GM12878 (cell line): ENCODE results near the gene ARID4B. TPM values are rescaled to one million over a fixed set of nuclear protein-coding genes. Genes with fewer than 3 reads are reported as not detected.
A peak's percentile ranks its signal among the peaks of the same experiment; 100 is the strongest.

ENCODE experiments used
- ATAC-seq: fragments of 200-7000 bp; cut with Tn5 transposase; 3 replicates; pipeline ENCODE4 v1.9.1; 2020; ENCODE audit warnings: mild to moderate bottlenecking, moderate library complexity
- BruUV-seq: library from RNA; stranded (reverse); fragments of 400-500 nt; replicated peaks from 2 replicates; lab custom pipeline; 2021; lab: Mats Ljungman, UMichigan
- CTCF ChIA-PET: fragments of 300-600 bp; sonication (Branson Sonifier 250); formaldehyde crosslinking; extraction: SDS; loops from one replicate; lab custom pipeline; 2021; ENCODE audit warnings: inconsistent platforms; lab: Yijun Ruan, JAX
- POLR2A ChIA-PET: fragments of 350-600 bp; formaldehyde crosslinking; extraction: SDS; loops from one replicate; lab custom pipeline; 2021; ENCODE audit warnings: inconsistent platforms; lab: Charles Lee
- RAD21 ChIA-PET: fragments of 300-600 bp; sonication (Branson Sonifier 250); formaldehyde crosslinking; loops from one replicate; lab custom pipeline; 2023; ENCODE audit warnings: antibody characterized with exemption; ENCODE audit not compliant: unreplicated experiment; lab: Charles Lee
- SMC1A ChIA-PET: fragments of 300-600 bp; sonication (Branson Sonifier 250); formaldehyde crosslinking; loops from one replicate; lab custom pipeline; 2023; ENCODE audit not compliant: unreplicated experiment, uncharacterized antibody; lab: Charles Lee
- DNase-seq: peaks from one replicate; pipeline ENCODE4 v3.0.0-alpha.2; 2011; ENCODE audit warnings: low read depth, low spot score
- FAIRE-seq: peaks from 3 replicates; lab custom pipeline; 2011; peaks lifted over from hg19 to GRCh38; lab: Jason Lieb, UNC
- H2AFZ ChIP-seq: 2 replicates; pipeline ENCODE4 v1.6.0; 2011; ENCODE audit warnings: low read depth, low read length, control low read depth; ENCODE audit not compliant: control insufficient read depth
- H3K27ac ChIP-seq: 2 replicates; pipeline ENCODE4 v1.5.1; 2011; ENCODE audit warnings: control low read depth; ENCODE audit not compliant: control insufficient read depth, insufficient read depth
- H3K27me3 ChIP-seq, 2 experiments: replicated peaks in 1 of 2; 2 replicates each; pipeline versions ENCODE4 v1.6.0 to v1.6.1; 2011; ENCODE audit warnings: low read length in 1 of 2; ENCODE audit not compliant: control insufficient read depth in 2 of 2, insufficient read depth in 2 of 2
- H3K36me3 ChIP-seq, 2 experiments: 2 replicates each; pipeline ENCODE4 v1.5.1; 2011; ENCODE audit warnings: low read length in 1 of 2; ENCODE audit not compliant: control insufficient read depth in 2 of 2, insufficient read depth in 2 of 2
- H3K4me1 ChIP-seq: 2 replicates; pipeline ENCODE4 v1.6.1; 2011; ENCODE audit warnings: mild to moderate bottlenecking, low read length, moderate library complexity, mixed read lengths; ENCODE audit not compliant: control insufficient read depth, insufficient read depth
- H3K4me2 ChIP-seq: 2 replicates; pipeline ENCODE4 v1.6.0; 2011; ENCODE audit warnings: control low read depth; ENCODE audit not compliant: control insufficient read depth, insufficient read depth
- H3K4me3 ChIP-seq: fragments of 200-600 bp; sonication (generic); 2 replicates; pipeline ENCODE4 v1.5.1; 2016
- H3K79me2 ChIP-seq: 2 replicates; pipeline ENCODE4 v1.6.0; 2011; ENCODE audit warnings: low read length; ENCODE audit not compliant: control insufficient read depth, insufficient read depth
- H3K9ac ChIP-seq: 2 replicates; pipeline ENCODE4 v1.8.0; 2011; ENCODE audit warnings: low read length, control low read depth, mixed read lengths; ENCODE audit not compliant: control insufficient read depth, insufficient read depth
- H3K9me3 ChIP-seq: replicated peaks from 3 replicates; pipeline ENCODE4 v1.5.1; 2011; ENCODE audit warnings: mild to moderate bottlenecking, low read length; ENCODE audit not compliant: control insufficient read depth, insufficient read depth
- H4K20me1 ChIP-seq: 2 replicates; pipeline ENCODE4 v1.6.0; 2011; ENCODE audit not compliant: control insufficient read depth, insufficient read depth
- ATF3 ChIP-seq: IDR thresholded peaks from 2 replicates; pipeline ENCODE4 v1.6.1; 2011; ENCODE audit warnings: low read depth, mild to moderate bottlenecking, low read length, moderate library complexity, borderline replicate concordance; ENCODE audit errors: extremely low read depth
- BCL11A ChIP-seq: IDR thresholded peaks from 2 replicates; pipeline ENCODE4 v1.6.1; 2011; ENCODE audit warnings: low read depth, low read length
- DPF2 ChIP-seq: fragments of 450-650 bp; IDR thresholded peaks from 2 replicates; pipeline ENCODE4 v1.6.1; 2017; ENCODE audit warnings: mild to moderate bottlenecking
- ETV6 ChIP-seq, 2 experiments: fragments of 450-650 bp in 1 of 2; IDR thresholded peaks in 1 of 2; conservative IDR thresholded peaks in 1 of 2; 2 replicates each; pipeline ENCODE4 v1.6.1; 2014; ENCODE audit warnings: antibody characterized with exemption in 1 of 2, borderline replicate concordance in 1 of 2, low read depth in 1 of 2, mild to moderate bottlenecking in 1 of 2, moderate library complexity in 1 of 2
- EZH2 ChIP-seq: IDR thresholded peaks from 2 replicates; pipeline ENCODE4 v1.6.1; 2012; ENCODE audit warnings: low read depth, mild to moderate bottlenecking, control low read depth, inconsistent platforms, low read length, borderline replicate concordance; ENCODE audit not compliant: control insufficient read depth
- KAT2A ChIP-seq: conservative IDR thresholded peaks from 2 replicates; pipeline ENCODE4 v1.6.1; 2011; ENCODE audit warnings: low read depth, low read length; ENCODE audit not compliant: control insufficient read depth
- MTA2 ChIP-seq: fragments of 450-650 bp; IDR thresholded peaks from 2 replicates; pipeline ENCODE4 v1.6.1; 2016; ENCODE audit warnings: low read depth, mild to moderate bottlenecking, moderate library complexity
- MTA3 ChIP-seq: IDR thresholded peaks from 2 replicates; pipeline ENCODE4 v1.6.1; 2012; ENCODE audit warnings: low read length, inconsistent platforms, borderline replicate concordance
- PBX3 ChIP-seq: IDR thresholded peaks from 2 replicates; pipeline ENCODE4 v1.6.1; 2011; ENCODE audit warnings: mild to moderate bottlenecking, low read depth, low read length, moderate library complexity; ENCODE audit not compliant: insufficient replicate concordance
- RELA ChIP-seq: fragments of 450-650 bp; IDR thresholded peaks from 2 replicates; pipeline ENCODE4 v1.8.0; 2014; ENCODE audit warnings: borderline replicate concordance; ENCODE audit not compliant: partially characterized antibody
- STAT3 ChIP-seq: IDR thresholded peaks from 2 replicates; pipeline ENCODE4 v1.6.1; 2011; ENCODE audit warnings: low read depth, low read length, improper control_type of control experiment
- TAF1 ChIP-seq: IDR thresholded peaks from 2 replicates; pipeline ENCODE4 v1.6.1; 2011; ENCODE audit warnings: mild to moderate bottlenecking, low read depth, low read length, borderline replicate concordance
- WRNIP1 ChIP-seq: IDR thresholded peaks from 2 replicates; pipeline ENCODE4 v1.6.1; 2011; ENCODE audit warnings: low read depth, low read length, improper control_type of control experiment, borderline replicate concordance
- ZBED1 ChIP-seq: IDR thresholded peaks from 2 replicates; pipeline ENCODE4 v1.6.1; 2016; ENCODE audit warnings: borderline replicate concordance
- ZNF217 ChIP-seq: fragments of 450-650 bp; IDR thresholded peaks from 2 replicates; pipeline ENCODE4 v1.6.1; 2017; ENCODE audit warnings: antibody characterized with exemption, mild to moderate bottlenecking
- ZNF24 ChIP-seq: fragments of 450-650 bp; IDR thresholded peaks from 2 replicates; pipeline ENCODE4 v1.6.1; 2017; ENCODE audit warnings: antibody characterized with exemption, mild to moderate bottlenecking
- ZNF687 ChIP-seq: fragments of 450-650 bp; IDR thresholded peaks from 2 replicates; pipeline ENCODE4 v1.6.1; 2017; ENCODE audit warnings: mild to moderate bottlenecking, moderate library complexity
- WGBS: methylation state at CpG from one replicate; pipeline ENCODE4 v1.1.6; 2016; ENCODE audit warnings: low lambda C conversion rate; ENCODE audit not compliant: insufficient replicate concordance, insufficient coverage; ENCODE audit errors: missing lambda C conversion rate; 5-methylcytosine and 5-hydroxymethylcytosine counted together
- in situ Hi-C: fragments of 300-500 bp; cut with MboI; formaldehyde crosslinking; loops from 9 replicates; pipeline ENCODE4 v1.14.3; 2018; ENCODE audit warnings: mixed read lengths
- intact Hi-C: fragments of 100-400 bp; cut with micrococcal nuclease; formaldehyde crosslinking; loops from one replicate; pipeline ENCODE4 v1.14.2; 2022; ENCODE audit not compliant: unreplicated experiment
- polyA plus RNA-seq, 11 experiments: library from polyadenylated mRNA; depleted of rRNA in 4 of 11; unstranded in 6 of 11; stranded (reverse) in 5 of 11; fragments of >200 nt; fragmentation: Nextera tagmentation in 4 of 11; fragmentation: Illumina TruSeq in 1 of 11; extraction: Ambion mirVana in 4 of 11; extraction: Trizol in 1 of 11; gene quantifications; 1 replicate in 1 of 11; 2 replicates in 10 of 11; pipeline versions ENCODE4 v1.2.1 to v1.2.3, GENCODE V29; 2011 to 2016; ENCODE audit warnings: inconsistent platforms in 2 of 11, missing spikeins in 2 of 11, low read depth in 1 of 11
- total RNA-seq, 4 experiments: library from RNA; depleted of rRNA in 3 of 4; stranded (reverse); fragments of >200 nt in 3 of 4; fragmentation: Illumina TruSeq in 1 of 4; extraction: Trizol in 1 of 4; gene quantifications; 2 replicates each; pipeline versions ENCODE4 v1.2.1 to v1.2.3, GENCODE V29; 2013 to 2021

The ARID4B gene
- total and polyA plus RNA-seq, 10 of the 15 experiments (the other 5 are each of a cell fraction or from before 2014, with no cell fraction given), result 13.6 to 39.1 (median 28.0) TPM

GRCh38 chr1:235291599-235292091 is 36.3 kb downstream of the ARID4B start:
- H3K27ac ChIP-seq, result no peak overlapping the region

More at GRCh38 chr1:235291599-235292091, 36.3 kb downstream of the ARID4B start:
- Histone ChIP-seq H3K36me3 (peaks cover 0 to 3% of the 10 kb centered on the region in 2 experiments; a peak in 2 of 4 replicates), H3K4me3 (no peak overlapping the region), H3K79me2 (peaks cover 78% of the 10 kb centered on the region), H3K4me2 (no peak overlapping the region), H3K9me3 (peaks cover 3% of the 10 kb centered on the region; the same call in 1 of the 3 replicates), H3K9ac (no peak overlapping the region), H3K27me3 (no peaks in the 10 kb centered on the region), H4K20me1 (no peaks in the 10 kb centered on the region; the same call in 1 of the 2 replicates), H2AFZ (no peak overlapping the region), H3K4me1 (no peaks in the 10 kb centered on the region; the same call in 1 of the 2 replicates)
- intact Hi-C loops (no loop called here), in situ Hi-C loops (no loop called here)
- TF ChIP-seq DPF2 (no peak), MTA3 (no peak), ETV6 (conservative IDR thresholded peaks at IDR 0.05 in 1 of 2, IDR thresholded peaks at IDR 0.05 in 1 of 2; ENCODE audit: borderline replicate concordance in 1 of 2, low read depth in 1 of 2) (no peak), TAF1 (no peak), STAT3 (no peak), PBX3 (no peak), ZNF24 (no peak), KAT2A (no peak), ATF3 (no peak), ZNF687 (no peak), ZBED1 (no peak), WRNIP1 (no peak), MTA2 (no peak), EZH2 (no peak), BCL11A (no peak), ZNF217 (no peak), RELA (no peak)
- ChIA-PET SMC1A (interaction anchor here (1.3 to 2.1 kb wide), 2 partner anchors 17 to 20 kb away, joined by 3 to 10 read pairs; no protein-coding TSS in a partner anchor), CTCF (interaction anchor here (1.0 to 2.1 kb wide), 2 partner anchors 15 to 169 kb away, joined by 3 to 6 read pairs; no protein-coding TSS in a partner anchor), POLR2A (interaction anchor here (1.1 kb wide), 1 partner anchor 16 kb away, joined by 3 read pairs; no protein-coding TSS in a partner anchor), RAD21 (no interaction called here)
- BruUV-seq, result no TSS peak
- 67% methylated on average over 6 of the region's 6 CpGs for WGBS
- FAIRE-seq (no peak), ATAC-seq (peak; percentile 46), DNase-seq (no peak)
